Ovary (tissue), 9 donors: ENCODE measurements around the gene AKR1C4. TPM values are rescaled to one million over a fixed set of nuclear protein-coding genes. Genes with fewer than 3 reads are reported as not detected.

ENCODE experiments used
- DNase-seq, 5 donors: peaks; one replicate each; pipeline ENCODE4 v3.0.0-alpha.2; 2019 to 2020
- H3K27ac ChIP-seq, 2 donors: fragments of 200-600 bp; one replicate each; pipeline versions ENCODE4 v1.5.1 to v1.8.0; 2019 to 2022
- H3K27me3 ChIP-seq: fragments of 200-600 bp; one replicate; pipeline ENCODE4 v1.8.0; 2022
- H3K36me3 ChIP-seq: fragments of 200-600 bp; sonication (generic); one replicate; pipeline ENCODE4 v1.5.1; 2019
- H3K4me1 ChIP-seq: one replicate; pipeline ENCODE4 v1.8.1; 2013; ENCODE audit warnings: mild to moderate bottlenecking, moderate library complexity; ENCODE audit not compliant: insufficient read depth
- H3K4me3 ChIP-seq: fragments of 200-600 bp; sonication (generic); one replicate; pipeline ENCODE4 v1.5.1; 2017
- H3K9me3 ChIP-seq, 2 donors: fragments of 200-600 bp in 1 of 2; sonication (generic) in 1 of 2; one replicate each; pipeline versions ENCODE4 v1.5.1 to v1.8.1; 2013 to 2019; ENCODE audit warnings: mild to moderate bottlenecking in 1 of 2, moderate library complexity in 1 of 2
- CTCF ChIP-seq, 3 donors: fragments of 450-650 bp in 2 of 3; fragments of 200-600 bp in 1 of 3; IDR thresholded peaks; one replicate each; pipeline versions ENCODE4 v1.5.1 to v1.8.0; 2016 to 2022; ENCODE audit warnings: antibody characterized with exemption in 3 of 3, mild to moderate bottlenecking in 1 of 3
- EP300 ChIP-seq: sonication (generic); formaldehyde crosslinking; IDR thresholded peaks from one replicate; pipeline ENCODE4 v1.6.1; 2017; ENCODE audit warnings: antibody characterized with exemption
- POLR2A ChIP-seq: fragments of 450-650 bp; IDR thresholded peaks from one replicate; pipeline ENCODE4 v1.6.1; 2017; ENCODE audit warnings: antibody characterized with exemption, mild to moderate bottlenecking, moderate library complexity
- WGBS, 3 donors: extraction: QIAGEN DNeasy Blood & Tissue Kit in 1 of 3; methylation state at CpG; one replicate each; pipeline versions ENCODE4 v1.1.5 to v1.1.7; 2013 to 2017; 5-methylcytosine and 5-hydroxymethylcytosine counted together
- intact Hi-C, 4 donors: fragments of 100-400 bp; cut with DNase I; formaldehyde crosslinking; loops; one replicate each; pipeline versions ENCODE4 v1.11.0 to v1.15.1; 2022 to 2023
- polyA plus RNA-seq, 2 donors: library from polyadenylated mRNA; stranded (reverse); fragments of 200-250 nt in 1 of 2; fragments of 350-450 nt in 1 of 2; fragmentation: Illumina TruSeq in 1 of 2; extraction: RNeasy Lipid Tissue Mini Kit (QIAGEN cat#74804) in 1 of 2; gene quantifications; one replicate each; pipeline ENCODE4 v1.2.3, GENCODE V29; 2013 to 2014
- total RNA-seq, 7 donors: library from RNA; depleted of rRNA in 2 of 7; stranded (reverse); fragments of >200 nt in 2 of 7; fragmentation: NEBNext Ultra II Directional in 3 of 7; extraction: Animal tissue kit (Norgen Biotek cat#: 25700) in 3 of 7; gene quantifications; one replicate each; pipeline versions ENCODE4 v1.1.0 to v1.2.4, GENCODE V29; 2016 to 2023
- donor health status: DM: no; HTN: no; CAD: no; lungs with moderate emphysema.
- donor health status: DM: no; HTN: no; CAD: no.
- donor health status: Bipolar disorder and iron deficiency.
- donor health status: DM: yes; HTN: yes; CAD: no.
- donor health status: DM: no; HTN: no; CAD: no.
- donor health status: DM: yes; HTN: yes; CAD: no.

The AKR1C4 gene
- total and polyA plus RNA-seq, 9 donors: not detected

GRCh38 chr10:5259952-5260578 lies 63.4 kb downstream of the AKR1C4 start:
- no peak for TF ChIP-seq EP300
- TF ChIP-seq POLR2A: no peak
- no peak for TF ChIP-seq CTCF (IDR thresholded peaks at IDR 0.05)
- 67 to 81% (median 70%) methylated on average over 5 of the region's 5 CpGs for WGBS, 3 donors
- H3K4me3 ChIP-seq: no peak overlapping the region
- H3K9me3 ChIP-seq: no peaks in the 10 kb centered on the region
- intact Hi-C loops: no loop called here
- DNase-seq: no peak
- H3K27me3 ChIP-seq: no peaks in the 10 kb centered on the region
- no peak overlapping the region for H3K27ac ChIP-seq
- no peaks in the 10 kb centered on the region for H3K4me1 ChIP-seq
- H3K36me3 ChIP-seq: no peaks in the 10 kb centered on the region

GRCh38 chr10:5260828-5261227 lies 64.2 kb downstream of the AKR1C4 start:
- intact Hi-C loops: no loop called here
- DNase-seq: no peak
- Histone ChIP-seq H3K9me3 (no peaks in the 10 kb centered on the region), H3K27me3 (no peaks in the 10 kb centered on the region), H3K36me3 (no peaks in the 10 kb centered on the region), H3K4me3 (no peak overlapping the region), H3K4me1 (no peaks in the 10 kb centered on the region), H3K27ac (no peak overlapping the region)
- TF ChIP-seq CTCF (IDR thresholded peaks at IDR 0.05) (no peak), POLR2A (no peak), EP300 (no peak)
- WGBS, 3 donors: 89 to 91% (median 89%) methylated on average over 3 of the region's 3 CpGs

GRCh38 chr10:5265139-5265538 lies 68.5 kb downstream of the AKR1C4 start:
- TF ChIP-seq CTCF (IDR thresholded peaks at IDR 0.05) (no peak), POLR2A (no peak), EP300 (no peak)

GRCh38 chr10:5266351-5266750 lies 69.7 kb downstream of the AKR1C4 start:
- intact Hi-C loops: no loop called here
- WGBS, 3 donors: 35 to 76% (median 46%) methylated on average over 1 of the region's 1 CpG
- H3K4me1 ChIP-seq: no peaks in the 10 kb centered on the region
- H3K27ac ChIP-seq: no peak overlapping the region
- no peaks in the 10 kb centered on the region for H3K36me3 ChIP-seq
- no peak for DNase-seq
- H3K9me3 ChIP-seq: no peaks in the 10 kb centered on the region
- H3K4me3 ChIP-seq: no peak overlapping the region
- TF ChIP-seq EP300: no peak
- TF ChIP-seq POLR2A: no peak
- TF ChIP-seq CTCF (IDR thresholded peaks at IDR 0.05): no peak
- no peaks in the 10 kb centered on the region for H3K27me3 ChIP-seq

More at GRCh38 chr10:5265139-5265538, 68.5 kb downstream of the AKR1C4 start:
- H3K27ac ChIP-seq: no peak overlapping the region
- no peaks in the 10 kb centered on the region for H3K36me3 ChIP-seq
- no peaks in the 10 kb centered on the region for H3K27me3 ChIP-seq
- 69 to 78% (median 70%) methylated on average over 1 of the region's 1 CpG for WGBS, 3 donors
- DNase-seq: no peak
- no peaks in the 10 kb centered on the region for H3K9me3 ChIP-seq
- intact Hi-C loops: no loop called here
- no peaks in the 10 kb centered on the region for H3K4me1 ChIP-seq
- no peak overlapping the region for H3K4me3 ChIP-seq
